OCI-LY3 (cell line): Measurements from ENCODE around the gene TOMM70.
"Not testable (repeated sequence)": the region's sequence is repeated elsewhere in the genome, so short reads cannot be mapped to it uniquely, and the experiment has no call there.

Experiments used
- EZH2phosphoT487 ChIP-seq: fragments of 200-600 bp; shearing (Covaris generic); IDR thresholded peaks from 2 replicates; pipeline ENCODE4 v1.6.1; 2018; ENCODE audit warnings: antibody characterized with exemption, mixed run types, low read depth
- TF ChIP-seq, protein P1 (sequence below): fragments of 200-600, 300-600 bp; sonication (generic); IDR thresholded peaks from 2 replicates; pipeline ENCODE4 v1.5.1; 2014; ENCODE audit warnings: antibody characterized with exemption, low read length, low read depth

DNA sequence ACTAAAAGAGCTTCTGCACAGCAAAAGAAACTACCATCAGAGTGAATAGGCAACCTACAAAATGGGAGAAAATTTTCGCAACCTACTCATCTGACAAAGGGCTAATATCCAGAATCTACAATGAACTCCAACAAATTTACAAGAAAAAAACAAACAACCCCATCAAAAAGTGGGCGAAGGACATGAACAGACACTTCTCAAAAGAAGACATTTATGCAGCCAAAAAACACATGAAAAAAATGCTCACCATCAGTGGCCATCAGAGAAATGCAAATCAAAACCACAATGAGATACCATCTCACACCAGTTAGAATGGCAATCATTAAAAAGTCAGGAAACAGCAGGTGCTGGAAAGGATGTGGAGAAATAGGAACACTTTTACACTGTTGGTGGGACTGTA lies 49.1 kb downstream of the TOMM70 start:
- TF ChIP-seq, protein P1, sequence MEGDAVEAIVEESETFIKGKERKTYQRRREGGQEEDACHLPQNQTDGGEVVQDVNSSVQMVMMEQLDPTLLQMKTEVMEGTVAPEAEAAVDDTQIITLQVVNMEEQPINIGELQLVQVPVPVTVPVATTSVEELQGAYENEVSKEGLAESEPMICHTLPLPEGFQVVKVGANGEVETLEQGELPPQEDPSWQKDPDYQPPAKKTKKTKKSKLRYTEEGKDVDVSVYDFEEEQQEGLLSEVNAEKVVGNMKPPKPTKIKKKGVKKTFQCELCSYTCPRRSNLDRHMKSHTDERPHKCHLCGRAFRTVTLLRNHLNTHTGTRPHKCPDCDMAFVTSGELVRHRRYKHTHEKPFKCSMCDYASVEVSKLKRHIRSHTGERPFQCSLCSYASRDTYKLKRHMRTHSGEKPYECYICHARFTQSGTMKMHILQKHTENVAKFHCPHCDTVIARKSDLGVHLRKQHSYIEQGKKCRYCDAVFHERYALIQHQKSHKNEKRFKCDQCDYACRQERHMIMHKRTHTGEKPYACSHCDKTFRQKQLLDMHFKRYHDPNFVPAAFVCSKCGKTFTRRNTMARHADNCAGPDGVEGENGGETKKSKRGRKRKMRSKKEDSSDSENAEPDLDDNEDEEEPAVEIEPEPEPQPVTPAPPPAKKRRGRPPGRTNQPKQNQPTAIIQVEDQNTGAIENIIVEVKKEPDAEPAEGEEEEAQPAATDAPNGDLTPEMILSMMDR, result not testable (repeated sequence)
- TF ChIP-seq EZH2phosphoT487, result not testable (repeated sequence)
